Measurements from ENCODE around the gene PPT2.

DNA sequence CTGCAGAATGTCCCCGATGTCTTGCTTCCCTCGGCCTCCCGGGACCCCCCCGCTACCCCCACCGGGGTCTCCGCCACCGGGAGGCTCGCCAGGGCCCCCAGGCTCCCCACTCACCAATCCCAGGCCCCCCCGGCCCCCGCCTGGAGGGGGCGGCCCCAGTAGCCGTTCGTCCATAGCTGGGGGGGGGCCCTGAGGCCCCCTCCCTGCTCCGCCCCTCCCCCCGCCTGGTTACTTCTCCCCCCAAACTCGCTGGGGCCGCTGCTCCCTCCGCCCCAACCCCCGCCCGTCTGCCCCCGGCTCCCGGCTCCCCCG lies 35.8 kb downstream of the PPT2 start:
- TF ChIP-seq CTCF (IDR thresholded peaks at IDR 0.05) (no peak), EP300 (IDR thresholded peaks at IDR 0.05) (no peak), POLR2A (IDR thresholded peaks at IDR 0.05) (no peak), POLR2AphosphoS5 (IDR thresholded peaks at IDR 0.05) (no peak)
